ENCODE results near the gene TAF11L5. TPM values are rescaled to one million over a fixed set of nuclear protein-coding genes. Genes with fewer than 3 reads are reported as not detected.
"Not testable (repeated sequence)": the region's sequence is repeated elsewhere in the genome, so short reads cannot be mapped to it uniquely, and the experiment has no call there.

The TAF11L5 gene
- not detected for total RNA-seq

DNA sequence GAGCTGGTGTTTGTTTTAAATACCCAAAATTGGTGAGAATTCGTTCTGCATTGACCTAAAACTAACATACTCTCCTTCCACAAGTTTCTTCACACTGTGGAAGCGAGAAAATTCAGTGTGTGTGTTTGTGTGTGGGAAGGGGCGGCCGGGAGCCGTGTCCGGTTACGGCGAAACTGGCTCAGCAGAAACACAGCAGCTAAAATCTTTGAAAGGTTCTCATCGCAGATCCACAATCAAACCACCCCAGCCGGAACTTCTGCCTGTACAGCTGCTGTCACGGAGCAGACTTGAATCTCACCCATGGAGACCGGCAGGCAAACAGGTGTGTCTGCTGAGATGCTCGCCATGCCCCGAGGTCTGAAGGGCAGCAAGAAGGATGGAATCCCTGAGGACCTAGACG is at the start of gene TAF11L5:
Gene TAF11L5 (plus strand): TSS at position 301 of the 400 bp plus-strand sequence.
- DNase-seq (ENCODE audit: low read depth in 2 of 3, low spot score in 2 of 3), result not testable (repeated sequence)

GRCh38 chr5:17477043-17477442 is 48.0 kb upstream of the TAF11L5 start:
- no peak for DNase-seq (ENCODE audit: low read depth in 2 of 3, low spot score in 2 of 3)

GRCh38 chr5:17477573-17478265 is 47.3 kb upstream of the TAF11L5 start:
- no peak for DNase-seq (ENCODE audit: low read depth in 2 of 3, low spot score in 2 of 3)

- DNase-seq (ENCODE audit: low read depth in 2 of 3, low spot score in 2 of 3), result no peak
Observed at GRCh38 chr5:17481378-17481777, 43.7 kb upstream of the TAF11L5 start.

- no peak for DNase-seq (ENCODE audit: low read depth in 2 of 3, low spot score in 2 of 3)
Observed at GRCh38 chr5:17482790-17483189, 42.2 kb upstream of the TAF11L5 start.

- DNase-seq (ENCODE audit: low read depth in 2 of 3, low spot score in 2 of 3), result not testable (repeated sequence)
Observed at GRCh38 chr5:17486464-17487173, 38.4 kb upstream of the TAF11L5 start.

GRCh38 chr5:17487174-17487512 is 37.9 kb upstream of the TAF11L5 start:
- no peak for DNase-seq (ENCODE audit: low read depth in 2 of 3, low spot score in 2 of 3)

DNA sequence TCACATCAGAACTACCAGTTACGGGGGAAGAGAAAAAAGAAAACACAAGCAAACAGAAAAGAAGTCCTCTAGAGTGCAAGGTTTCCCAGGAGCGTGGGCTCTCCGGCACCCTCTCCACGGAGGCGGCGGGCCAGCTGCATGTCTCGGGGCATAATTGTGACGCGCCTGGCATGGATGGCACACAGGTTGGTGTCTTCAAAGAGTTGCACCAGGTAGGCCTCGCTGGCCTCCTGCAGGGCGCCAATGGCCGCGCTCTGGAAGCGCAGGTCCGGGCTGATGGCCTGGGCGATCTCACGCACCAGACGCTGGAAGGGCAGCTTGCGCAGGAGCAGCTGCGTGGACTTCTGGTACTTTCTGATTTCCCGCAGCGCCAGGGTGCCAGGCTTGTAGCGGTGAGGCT is 33.8 kb upstream of the TAF11L5 start:
- DNase-seq (ENCODE audit: low read depth in 2 of 3, low spot score in 2 of 3), result not testable (repeated sequence)

DNA sequence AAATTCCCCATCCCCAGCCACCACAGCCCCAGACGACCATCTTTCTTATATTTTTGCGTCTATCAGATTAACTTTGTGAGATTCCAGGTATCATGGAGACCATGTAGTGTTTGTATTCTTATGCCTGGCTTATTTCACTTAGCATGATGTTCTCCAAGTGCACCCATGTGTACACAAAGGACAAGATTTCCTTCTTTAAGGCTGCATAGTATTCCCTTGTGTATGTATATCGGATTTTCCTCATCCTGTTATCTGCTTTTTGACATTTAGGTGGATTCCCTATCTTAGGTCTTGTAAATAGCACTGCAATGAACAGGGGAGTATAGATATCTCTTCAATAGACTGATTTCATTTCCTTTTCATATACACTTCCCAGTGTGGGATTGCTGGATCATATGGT is 32.3 kb upstream of the TAF11L5 start:
- no peak for DNase-seq (ENCODE audit: low read depth in 2 of 3, low spot score in 2 of 3)

GRCh38 chr5:17497446-17497845 is 27.6 kb upstream of the TAF11L5 start:
- DNase-seq (ENCODE audit: low read depth in 2 of 3, low spot score in 2 of 3), result no peak

DNA sequence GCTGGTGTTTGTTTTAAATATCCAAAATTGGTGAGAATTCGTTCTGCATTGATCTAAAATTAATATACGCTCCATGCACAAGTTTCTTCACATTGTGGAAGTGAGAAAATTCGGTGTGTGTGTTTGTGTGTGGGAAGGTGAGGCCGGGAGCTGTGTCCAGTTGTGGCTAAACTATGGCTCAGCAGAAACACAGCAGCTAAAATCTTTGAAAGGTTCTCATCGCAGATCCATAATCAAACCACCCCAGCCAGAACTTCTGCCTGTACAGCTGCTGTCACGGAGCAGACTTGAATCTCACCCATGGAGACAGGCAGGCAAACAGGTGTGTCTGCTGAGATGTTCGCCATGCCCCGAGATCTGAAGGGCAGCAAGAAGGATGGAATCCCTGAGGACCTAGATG is 27.1 kb upstream of the TAF11L5 start, which contains the start of gene TAF11L2:
Gene TAF11L2 (plus strand): TSS at position 301 of the 400 bp plus-strand sequence.
- not testable (repeated sequence) for DNase-seq (ENCODE audit: low read depth in 2 of 3, low spot score in 2 of 3)

DNA sequence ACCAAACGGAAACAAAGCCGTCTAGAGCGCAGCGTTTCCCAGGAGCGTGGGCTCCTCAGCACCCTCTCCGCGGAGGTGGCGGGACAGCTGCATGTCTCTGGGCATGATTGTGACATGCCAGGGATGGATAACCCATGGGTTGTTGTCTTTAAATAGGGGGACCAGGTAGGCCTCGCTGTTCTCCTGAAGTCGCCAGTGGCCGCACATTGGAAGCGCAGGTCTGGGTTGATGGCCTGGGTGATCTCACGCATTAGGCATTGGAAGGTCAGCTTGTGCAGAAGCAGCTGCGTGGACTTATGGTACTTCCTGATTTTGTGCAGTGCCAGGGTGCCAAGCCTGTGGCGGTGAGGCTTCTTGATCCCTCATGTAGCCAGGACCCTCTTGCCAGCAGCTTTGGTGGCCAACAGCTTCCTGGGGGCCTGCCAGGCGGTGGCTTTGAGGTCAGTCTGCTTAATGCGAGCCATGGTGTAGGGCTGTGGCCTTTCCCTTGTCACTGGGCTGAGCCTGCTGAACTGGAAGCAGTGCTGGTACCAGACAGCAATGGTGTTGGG is 13.2 kb upstream of the TAF11L5 start:
- no peak for DNase-seq (ENCODE audit: low read depth in 2 of 3, low spot score in 2 of 3)

GRCh38 chr5:17517526-17517925 is 7.5 kb upstream of the TAF11L5 start:
- not testable (repeated sequence) for DNase-seq (ENCODE audit: low read depth in 2 of 3, low spot score in 2 of 3)

- not testable (repeated sequence) for DNase-seq (ENCODE audit: low read depth in 2 of 3, low spot score in 2 of 3)
Observed at GRCh38 chr5:17518067-17518466, 7.0 kb upstream of the TAF11L5 start, which contains the start of gene TAF11L3. Gene TAF11L3, plus strand, starts transcription at chr5:17518367.

- DNase-seq (ENCODE audit: low read depth in 2 of 3, low spot score in 2 of 3), result not testable (repeated sequence)
Observed at GRCh38 chr5:17519508-17519907, 5.5 kb upstream of the TAF11L5 start.

- not testable (repeated sequence) for DNase-seq (ENCODE audit: low read depth in 2 of 3, low spot score in 2 of 3)
Observed at GRCh38 chr5:17521501-17521900, 3.5 kb upstream of the TAF11L5 start, which contains the start of gene TAF11L4. Gene TAF11L4, plus strand, starts transcription at chr5:17521801.

GRCh38 chr5:17526504-17526903 is 1.5 kb downstream of the TAF11L5 start:
- not testable (repeated sequence) for DNase-seq (ENCODE audit: low read depth in 2 of 3, low spot score in 2 of 3)

- not testable (repeated sequence) for DNase-seq (ENCODE audit: low read depth in 2 of 3, low spot score in 2 of 3)
Observed at GRCh38 chr5:17528369-17528768, 3.3 kb downstream of the TAF11L5 start, which contains the start of gene TAF11L6. Gene TAF11L6, plus strand, starts transcription at chr5:17528669.
